Astrocyte (in vitro differentiated cells and primary cell): ENCODE results near the gene IPCEF1. TPM values are rescaled to one million over a fixed set of nuclear protein-coding genes. Genes with fewer than 3 reads are reported as not detected.

Experiments
- DNase-seq: peaks from one replicate; pipeline ENCODE4 v3.0.0-alpha.2; 2010; ENCODE audit warnings: low read depth
- FAIRE-seq: peaks from 2 replicates; lab custom pipeline; 2011; peaks lifted over from hg19 to GRCh38; lab: Jason Lieb, UNC
- H2AFZ ChIP-seq: 2 replicates; pipeline ENCODE4 v1.6.0; 2012; ENCODE audit warnings: low read depth, low read length, inconsistent platforms
- H3K27ac ChIP-seq: 2 replicates; pipeline ENCODE4 v1.5.1; 2011; ENCODE audit warnings: low read depth, low read length, inconsistent platforms
- H3K27me3 ChIP-seq: 2 replicates; pipeline ENCODE4 v1.6.0; 2011; ENCODE audit warnings: low read length, inconsistent platforms; ENCODE audit not compliant: insufficient read depth
- H3K36me3 ChIP-seq: 2 replicates; pipeline ENCODE4 v1.5.1; 2011; ENCODE audit warnings: low read length, inconsistent platforms; ENCODE audit not compliant: insufficient read depth
- H3K4me1 ChIP-seq: 2 replicates; pipeline ENCODE4 v1.5.1; 2011; ENCODE audit warnings: low read length, inconsistent platforms; ENCODE audit not compliant: insufficient read depth
- H3K4me2 ChIP-seq: 2 replicates; pipeline ENCODE4 v1.6.0; 2012; ENCODE audit warnings: low read length, inconsistent platforms
- H3K4me3 ChIP-seq: 2 replicates; pipeline ENCODE4 v1.5.1; 2011; ENCODE audit warnings: low read depth, mild to moderate bottlenecking, low read length, inconsistent platforms; ENCODE audit not compliant: insufficient read depth
- H3K79me2 ChIP-seq: 2 replicates; pipeline ENCODE4 v1.6.0; 2012; ENCODE audit warnings: mild to moderate bottlenecking, low read length, inconsistent platforms; ENCODE audit not compliant: insufficient read depth
- H3K9ac ChIP-seq: 2 replicates; pipeline ENCODE4 v1.6.0; 2012; ENCODE audit warnings: mild to moderate bottlenecking, low read length, inconsistent platforms
- H3K9me3 ChIP-seq: 2 replicates; pipeline ENCODE4 v1.5.1; 2012; ENCODE audit warnings: low read depth, mild to moderate bottlenecking, low read length, inconsistent platforms; ENCODE audit not compliant: insufficient read depth
- H4K20me1 ChIP-seq: 2 replicates; pipeline ENCODE4 v1.6.0; 2012; ENCODE audit warnings: low read length, inconsistent platforms; ENCODE audit not compliant: insufficient read depth
- H3K27ac Mint-ChIP-seq: one replicate; pipeline ENCODE4 v1.8.0; 2021; ENCODE audit warnings: mild to moderate bottlenecking, mixed read lengths; ENCODE audit not compliant: unreplicated experiment
- H3K27me3 Mint-ChIP-seq: one replicate; pipeline ENCODE4 v1.8.0; 2021; ENCODE audit warnings: low read depth, mixed read lengths; ENCODE audit not compliant: unreplicated experiment
- H3K36me3 Mint-ChIP-seq: one replicate; pipeline ENCODE4 v1.8.0; 2021; ENCODE audit warnings: low read depth, mixed read lengths; ENCODE audit not compliant: unreplicated experiment
- H3K4me1 Mint-ChIP-seq: one replicate; pipeline ENCODE4 v1.8.0; 2021; ENCODE audit warnings: low read depth, mixed read lengths; ENCODE audit not compliant: unreplicated experiment
- H3K4me3 Mint-ChIP-seq: one replicate; pipeline ENCODE4 v1.8.0; 2021; ENCODE audit warnings: mild to moderate bottlenecking, moderate library complexity, mixed read lengths; ENCODE audit not compliant: unreplicated experiment
- H3K9me3 Mint-ChIP-seq: one replicate; pipeline ENCODE4 v1.8.0; 2021; ENCODE audit warnings: mild to moderate bottlenecking, mixed read lengths; ENCODE audit not compliant: unreplicated experiment
- EZH2 ChIP-seq: IDR thresholded peaks from 2 replicates; pipeline ENCODE4 v1.6.1; 2012; ENCODE audit warnings: mild to moderate bottlenecking, low read length, inconsistent platforms; ENCODE audit not compliant: insufficient read depth
- total RNA-seq: library from RNA; stranded (reverse); gene quantifications from 2 replicates; pipeline ENCODE4 v1.2.1, GENCODE V29; 2021
- TF ChIP-seq, protein P1 (sequence below): IDR thresholded peaks from 2 replicates; pipeline ENCODE4 v1.5.1; 2011; ENCODE audit warnings: low read depth, mild to moderate bottlenecking, inconsistent platforms, low read length, moderate library complexity; ENCODE audit not compliant: insufficient read depth

Gene IPCEF1
- total RNA-seq, 1 donor from 2014 or later: 0.16 TPM

DNA sequence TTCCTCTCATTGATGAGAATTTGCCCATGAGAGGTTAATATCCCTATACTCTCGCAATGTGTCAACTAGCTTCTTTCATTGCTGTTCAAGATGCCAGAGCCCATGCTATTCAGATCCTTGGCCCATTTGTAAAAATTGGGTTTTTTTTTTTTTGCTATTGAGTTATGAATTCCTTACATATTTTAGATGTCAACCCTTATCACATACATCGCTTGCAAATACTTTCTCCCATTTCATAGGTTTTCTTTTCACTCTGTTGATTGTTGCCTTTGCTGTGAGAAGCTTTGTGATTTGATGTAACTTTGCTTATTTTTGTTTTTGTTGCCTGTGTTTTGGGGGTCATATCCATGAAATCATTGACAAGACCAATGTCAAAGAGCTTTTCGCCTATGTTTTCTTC is 32.2 kb upstream of the IPCEF1 start:
- peaks cover 19% of the 10 kb centered on the region for H3K4me1 Mint-ChIP-seq
- Histone ChIP-seq H4K20me1 (no peaks in the 10 kb centered on the region), H3K79me2 (no peaks in the 10 kb centered on the region), H2AFZ (no peak overlapping the region), H3K4me2 (no peak overlapping the region), H3K4me3 (no peak overlapping the region), H3K36me3 (no peaks in the 10 kb centered on the region), H3K27ac (no peak overlapping the region), H3K4me1 (peaks cover 13% of the 10 kb centered on the region), H3K27me3 (no peaks in the 10 kb centered on the region), H3K9me3 (peaks cover 4% of the 10 kb centered on the region), H3K9ac (no peak overlapping the region)
- H3K36me3 Mint-ChIP-seq: peaks cover 2% of the 10 kb centered on the region
- no peak for DNase-seq
- H3K27me3 Mint-ChIP-seq: no peaks in the 10 kb centered on the region
- no peak overlapping the region for H3K27ac Mint-ChIP-seq
- TF ChIP-seq, protein P1, sequence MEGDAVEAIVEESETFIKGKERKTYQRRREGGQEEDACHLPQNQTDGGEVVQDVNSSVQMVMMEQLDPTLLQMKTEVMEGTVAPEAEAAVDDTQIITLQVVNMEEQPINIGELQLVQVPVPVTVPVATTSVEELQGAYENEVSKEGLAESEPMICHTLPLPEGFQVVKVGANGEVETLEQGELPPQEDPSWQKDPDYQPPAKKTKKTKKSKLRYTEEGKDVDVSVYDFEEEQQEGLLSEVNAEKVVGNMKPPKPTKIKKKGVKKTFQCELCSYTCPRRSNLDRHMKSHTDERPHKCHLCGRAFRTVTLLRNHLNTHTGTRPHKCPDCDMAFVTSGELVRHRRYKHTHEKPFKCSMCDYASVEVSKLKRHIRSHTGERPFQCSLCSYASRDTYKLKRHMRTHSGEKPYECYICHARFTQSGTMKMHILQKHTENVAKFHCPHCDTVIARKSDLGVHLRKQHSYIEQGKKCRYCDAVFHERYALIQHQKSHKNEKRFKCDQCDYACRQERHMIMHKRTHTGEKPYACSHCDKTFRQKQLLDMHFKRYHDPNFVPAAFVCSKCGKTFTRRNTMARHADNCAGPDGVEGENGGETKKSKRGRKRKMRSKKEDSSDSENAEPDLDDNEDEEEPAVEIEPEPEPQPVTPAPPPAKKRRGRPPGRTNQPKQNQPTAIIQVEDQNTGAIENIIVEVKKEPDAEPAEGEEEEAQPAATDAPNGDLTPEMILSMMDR: no peak
- TF ChIP-seq EZH2: no peak
- FAIRE-seq: no peak
- no peak overlapping the region for H3K4me3 Mint-ChIP-seq
- peaks cover 9% of the 10 kb centered on the region for H3K9me3 Mint-ChIP-seq

GRCh38 chr6:154386848-154387717 is 30.5 kb upstream of the IPCEF1 start:
- Histone ChIP-seq H3K27me3 (no peaks in the 10 kb centered on the region), H3K4me1 (peaks cover 13% of the 10 kb centered on the region), H4K20me1 (no peaks in the 10 kb centered on the region), H3K36me3 (no peaks in the 10 kb centered on the region), H3K27ac (no peak overlapping the region), H3K9ac (no peak overlapping the region), H3K4me2 (peak overlapping the region; percentile 56), H2AFZ (no peak overlapping the region), H3K4me3 (no peak overlapping the region), H3K79me2 (no peaks in the 10 kb centered on the region), H3K9me3 (peaks cover 4% of the 10 kb centered on the region)
- peak; percentile 92 for DNase-seq
- FAIRE-seq: peak; percentile 96
- peaks cover 2% of the 10 kb centered on the region for H3K36me3 Mint-ChIP-seq
- peaks cover 18% of the 10 kb centered on the region for H3K4me1 Mint-ChIP-seq
- no peaks in the 10 kb centered on the region for H3K27me3 Mint-ChIP-seq
- H3K9me3 Mint-ChIP-seq: peaks cover 9% of the 10 kb centered on the region
- peak overlapping the region; percentile 27 for H3K4me3 Mint-ChIP-seq
- TF ChIP-seq, protein P1: no peak
- no peak for TF ChIP-seq EZH2
- H3K27ac Mint-ChIP-seq: peak overlapping the region; percentile 58

DNA sequence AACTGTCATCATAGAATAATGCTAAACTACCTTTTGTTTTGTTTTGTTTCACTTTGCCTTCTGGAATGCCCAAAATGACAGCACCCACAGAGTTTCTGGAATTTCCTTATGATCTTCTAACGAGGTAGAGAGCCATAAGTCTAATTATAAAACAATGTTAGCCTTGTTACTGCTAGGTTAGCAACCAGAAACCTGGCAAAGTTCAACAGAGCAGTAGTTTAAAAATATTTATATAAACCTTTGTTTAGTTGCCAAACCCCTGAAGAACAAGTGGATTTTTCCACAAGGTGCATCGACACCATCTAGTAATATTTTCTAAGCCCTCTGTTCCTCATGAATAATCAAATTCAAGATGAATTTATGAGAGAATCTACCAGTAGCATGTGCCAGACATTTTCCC is 27.6 kb upstream of the IPCEF1 start:
- Mint-ChIP-seq H3K27ac (no peak overlapping the region), H3K36me3 (peaks cover 2% of the 10 kb centered on the region), H3K4me3 (no peak overlapping the region), H3K4me1 (peaks cover 18% of the 10 kb centered on the region), H3K9me3 (peaks cover 3% of the 10 kb centered on the region), H3K27me3 (no peaks in the 10 kb centered on the region)
- Histone ChIP-seq H3K36me3 (no peaks in the 10 kb centered on the region), H3K9ac (no peak overlapping the region), H3K4me1 (peaks cover 13% of the 10 kb centered on the region), H3K4me3 (no peak overlapping the region), H3K79me2 (no peaks in the 10 kb centered on the region), H3K4me2 (no peak overlapping the region), H2AFZ (no peak overlapping the region), H4K20me1 (no peaks in the 10 kb centered on the region), H3K27me3 (no peaks in the 10 kb centered on the region), H3K27ac (no peak overlapping the region), H3K9me3 (peaks cover 3% of the 10 kb centered on the region)
- no peak for TF ChIP-seq EZH2
- TF ChIP-seq, protein P1: no peak
- no peak for FAIRE-seq
- no peak for DNase-seq
